ENCODE data around the gene APBA2. TPM values are rescaled to one million over a fixed set of nuclear protein-coding genes. Genes with fewer than 3 reads are reported as not detected.

APBA2 gene
- total RNA-seq, 1 experiment from 2014 or later, result 12.9 TPM

DNA sequence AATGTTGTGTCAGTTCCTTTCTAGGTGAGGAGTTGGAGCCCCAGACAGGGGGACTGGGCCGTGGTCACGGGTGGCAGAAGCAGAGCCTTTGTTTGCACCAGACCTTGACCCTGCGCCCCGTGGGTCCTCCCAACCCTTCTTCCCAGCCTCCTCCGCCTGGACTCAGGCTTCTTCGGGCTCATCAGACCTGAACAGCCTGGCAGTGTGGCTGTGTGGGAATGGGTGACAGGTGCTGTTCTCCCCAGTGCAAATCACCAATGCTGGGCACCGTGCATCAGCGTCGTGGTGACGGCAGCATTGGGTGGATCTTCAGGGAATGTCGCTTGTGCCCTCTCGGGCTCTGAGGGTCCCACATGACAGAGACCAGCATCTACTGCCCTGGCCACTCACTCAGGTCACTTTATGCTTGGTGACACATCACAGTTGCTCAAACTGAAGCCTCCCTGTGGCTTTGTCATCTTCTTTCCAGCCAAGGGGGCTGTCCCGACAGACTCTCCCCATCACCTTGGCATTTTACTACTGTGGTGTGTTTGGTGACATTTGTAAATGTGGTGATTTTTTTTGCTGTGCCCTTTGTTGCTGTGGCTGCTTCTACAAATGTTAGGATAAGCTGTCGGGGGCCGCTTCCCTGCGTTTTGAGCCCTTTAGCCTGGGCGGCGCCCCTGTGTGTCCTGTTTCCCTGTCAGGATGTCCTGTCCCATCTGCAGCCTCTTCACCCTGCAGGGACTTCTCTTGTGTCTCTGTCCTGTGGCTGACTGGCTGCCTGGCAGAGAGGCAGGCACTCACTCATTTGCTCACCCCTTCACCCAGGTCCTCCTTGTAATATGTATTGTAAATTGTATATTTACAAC lies 14.5 kb downstream of the APBA2 start:
- no peaks in the 10 kb centered on the region for H3K27me3 ChIP-seq (replicated peaks; ENCODE audit: insufficient read depth, low read depth, low read length, poor library complexity)
- H3K27ac ChIP-seq (ENCODE audit: low read depth, low read length, poor library complexity, severe bottlenecking), result no peak overlapping the region
- no peaks in the 10 kb centered on the region for H3K4me1 ChIP-seq (ENCODE audit: insufficient read depth, low read length, poor library complexity, severe bottlenecking)
- BruUV-seq (replicated peaks), result no TSS peak
- no peaks in the 10 kb centered on the region for H3K36me3 ChIP-seq (ENCODE audit: insufficient read depth, low read length, poor library complexity, severe bottlenecking)
- ChIA-PET POLR2A (ENCODE audit: low non-redundant PET) (no interaction called here), CTCF (no interaction called here)
- H3K4me3 ChIP-seq (ENCODE audit: low read depth, low read length, poor library complexity, severe bottlenecking), result no peak overlapping the region
- intact Hi-C loops (cut with micrococcal nuclease; ENCODE audit: unreplicated experiment), result no loop called here
- DNase-seq (ENCODE audit: low spot score), result no peak
- TF ChIP-seq EZH2 (IDR thresholded peaks at IDR 0.05; ENCODE audit: borderline replicate concordance, low read depth, low read length, poor library complexity, severe bottlenecking), result no peak
- TF ChIP-seq, protein P1, sequence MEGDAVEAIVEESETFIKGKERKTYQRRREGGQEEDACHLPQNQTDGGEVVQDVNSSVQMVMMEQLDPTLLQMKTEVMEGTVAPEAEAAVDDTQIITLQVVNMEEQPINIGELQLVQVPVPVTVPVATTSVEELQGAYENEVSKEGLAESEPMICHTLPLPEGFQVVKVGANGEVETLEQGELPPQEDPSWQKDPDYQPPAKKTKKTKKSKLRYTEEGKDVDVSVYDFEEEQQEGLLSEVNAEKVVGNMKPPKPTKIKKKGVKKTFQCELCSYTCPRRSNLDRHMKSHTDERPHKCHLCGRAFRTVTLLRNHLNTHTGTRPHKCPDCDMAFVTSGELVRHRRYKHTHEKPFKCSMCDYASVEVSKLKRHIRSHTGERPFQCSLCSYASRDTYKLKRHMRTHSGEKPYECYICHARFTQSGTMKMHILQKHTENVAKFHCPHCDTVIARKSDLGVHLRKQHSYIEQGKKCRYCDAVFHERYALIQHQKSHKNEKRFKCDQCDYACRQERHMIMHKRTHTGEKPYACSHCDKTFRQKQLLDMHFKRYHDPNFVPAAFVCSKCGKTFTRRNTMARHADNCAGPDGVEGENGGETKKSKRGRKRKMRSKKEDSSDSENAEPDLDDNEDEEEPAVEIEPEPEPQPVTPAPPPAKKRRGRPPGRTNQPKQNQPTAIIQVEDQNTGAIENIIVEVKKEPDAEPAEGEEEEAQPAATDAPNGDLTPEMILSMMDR (conservative IDR thresholded peaks at IDR 0.05; ENCODE audit: low read depth, low read length), result no peak
- H3K9me3 ChIP-seq (ENCODE audit: low read depth, low read length, poor library complexity, severe bottlenecking), result no peaks in the 10 kb centered on the region

GRCh38 chr15:28900892-28901586 lies 15.3 kb downstream of the APBA2 start:
- intact Hi-C loops (cut with micrococcal nuclease; ENCODE audit: unreplicated experiment), result no loop called here
- no peak overlapping the region for H3K27ac ChIP-seq (ENCODE audit: low read depth, low read length, poor library complexity, severe bottlenecking)
- ChIA-PET CTCF (interaction anchor here (0.6 kb wide), 1 partner anchor 19 kb away, joined by 4 read pairs; no protein-coding TSS in a partner anchor), POLR2A (ENCODE audit: low non-redundant PET) (no interaction called here)
- no peak for DNase-seq (ENCODE audit: low spot score)
- H3K9me3 ChIP-seq (ENCODE audit: low read depth, low read length, poor library complexity, severe bottlenecking), result no peaks in the 10 kb centered on the region
- no peaks in the 10 kb centered on the region for H3K27me3 ChIP-seq (replicated peaks; ENCODE audit: insufficient read depth, low read depth, low read length, poor library complexity)
- TF ChIP-seq, protein P1 (conservative IDR thresholded peaks at IDR 0.05; ENCODE audit: low read depth, low read length), result no peak
- no peak for TF ChIP-seq EZH2 (IDR thresholded peaks at IDR 0.05; ENCODE audit: borderline replicate concordance, low read depth, low read length, poor library complexity, severe bottlenecking)
- H3K36me3 ChIP-seq (ENCODE audit: insufficient read depth, low read length, poor library complexity, severe bottlenecking), result no peaks in the 10 kb centered on the region
- no peaks in the 10 kb centered on the region for H3K4me1 ChIP-seq (ENCODE audit: insufficient read depth, low read length, poor library complexity, severe bottlenecking)
- H3K4me3 ChIP-seq (ENCODE audit: low read depth, low read length, poor library complexity, severe bottlenecking), result no peak overlapping the region
- BruUV-seq (replicated peaks), result no TSS peak

GRCh38 chr15:28901587-28901980 lies 15.8 kb downstream of the APBA2 start:
- no peaks in the 10 kb centered on the region for H3K4me1 ChIP-seq (ENCODE audit: insufficient read depth, low read length, poor library complexity, severe bottlenecking)
- intact Hi-C loops (cut with micrococcal nuclease; ENCODE audit: unreplicated experiment), result no loop called here
- no peak for TF ChIP-seq EZH2 (IDR thresholded peaks at IDR 0.05; ENCODE audit: borderline replicate concordance, low read depth, low read length, poor library complexity, severe bottlenecking)
- TF ChIP-seq, protein P1 (conservative IDR thresholded peaks at IDR 0.05; ENCODE audit: low read depth, low read length), result no peak
- H3K4me3 ChIP-seq (ENCODE audit: low read depth, low read length, poor library complexity, severe bottlenecking), result no peak overlapping the region
- DNase-seq (ENCODE audit: low spot score), result no peak
- H3K9me3 ChIP-seq (ENCODE audit: low read depth, low read length, poor library complexity, severe bottlenecking), result no peaks in the 10 kb centered on the region
- BruUV-seq (replicated peaks), result no TSS peak
- POLR2A ChIA-PET (ENCODE audit: low non-redundant PET), result no interaction called here
- H3K27ac ChIP-seq (ENCODE audit: low read depth, low read length, poor library complexity, severe bottlenecking), result no peak overlapping the region
- CTCF ChIA-PET, result interaction anchor here (0.6 kb wide), 1 partner anchor 19 kb away, joined by 4 read pairs; no protein-coding TSS in a partner anchor
- H3K36me3 ChIP-seq (ENCODE audit: insufficient read depth, low read length, poor library complexity, severe bottlenecking), result no peaks in the 10 kb centered on the region
- no peaks in the 10 kb centered on the region for H3K27me3 ChIP-seq (replicated peaks; ENCODE audit: insufficient read depth, low read depth, low read length, poor library complexity)
